GM18861 (cell line): ENCODE data around the gene MRTO4.
"Not testable (repeated sequence)": the region's sequence is repeated elsewhere in the genome, so short reads cannot be mapped to it uniquely, and the experiment has no call there.

Source experiments
- ATAC-seq: cut with Tn5 transposase; IDR thresholded peaks from one replicate; pipeline ENCODE4 v1.9.1; 2021; ENCODE audit not compliant: unreplicated experiment

Gene MRTO4

GRCh38 chr1:19269427-19270342 lies 18.1 kb downstream of the MRTO4 start:
- ATAC-seq = not testable (repeated sequence)

GRCh38 chr1:19270343-19270730 lies 18.7 kb downstream of the MRTO4 start:
- not testable (repeated sequence) for ATAC-seq

GRCh38 chr1:19272064-19272463 lies 20.5 kb downstream of the MRTO4 start:
- ATAC-seq = no peak

- no peak for ATAC-seq
These were observed 21.7 kb downstream of the MRTO4 start for GRCh38 chr1:19273106-19273843.

- not testable (repeated sequence) for ATAC-seq
These were observed 22.4 kb downstream of the MRTO4 start for GRCh38 chr1:19273844-19274531.

GRCh38 chr1:19274636-19275035 lies 23.0 kb downstream of the MRTO4 start:
- no peak for ATAC-seq

- no peak for ATAC-seq
These were observed 32.3 kb downstream of the MRTO4 start for GRCh38 chr1:19283891-19284290.

- ATAC-seq = no peak
These were observed 33.3 kb downstream of the MRTO4 start for GRCh38 chr1:19284881-19285280.

- ATAC-seq = not testable (repeated sequence)
These were observed 33.8 kb downstream of the MRTO4 start for GRCh38 chr1:19285366-19285765.

GRCh38 chr1:19285807-19286206 lies 34.2 kb downstream of the MRTO4 start:
- not testable (repeated sequence) for ATAC-seq

GRCh38 chr1:19287436-19288185 lies 36.0 kb downstream of the MRTO4 start:
- no peak for ATAC-seq

GRCh38 chr1:19288324-19289241 lies 37.0 kb downstream of the MRTO4 start, which contains the start of gene AKR7A3:
Gene AKR7A3, minus strand, starts transcription at chr1:19288770. Its CDS starts 61 bp downstream, at chr1:19288709.
- ATAC-seq = not testable (repeated sequence)

- ATAC-seq = no peak
These were observed 37.6 kb downstream of the MRTO4 start for GRCh38 chr1:19289244-19289643.

GRCh38 chr1:19294638-19295037 lies 43.0 kb downstream of the MRTO4 start:
- no peak for ATAC-seq

- ATAC-seq = no peak
These were observed 48.6 kb downstream of the MRTO4 start for GRCh38 chr1:19300211-19300610.

GRCh38 chr1:19304081-19304480 lies 52.5 kb downstream of the MRTO4 start:
- ATAC-seq = not testable (repeated sequence)

- no peak for ATAC-seq
These were observed 54.3 kb downstream of the MRTO4 start for GRCh38 chr1:19305880-19306279.

- ATAC-seq = no peak
These were observed 55.3 kb downstream of the MRTO4 start for GRCh38 chr1:19306941-19307340.

- ATAC-seq = no peak
These were observed 56.3 kb downstream of the MRTO4 start for GRCh38 chr1:19307794-19308508.
